Activated naive CD8-positive, alpha-beta T cell (primary cell): ENCODE measurements around the gene MSX1.
A peak's percentile ranks its signal among the peaks of the same experiment; 100 is the strongest.

Experiments used
- H3K27ac Mint-ChIP-seq: one replicate; pipeline ENCODE4 v1.8.0; 2021; ENCODE audit warnings: mixed read lengths
- H3K27me3 Mint-ChIP-seq: one replicate; pipeline ENCODE4 v1.8.0; 2021; ENCODE audit warnings: mixed read lengths
- H3K36me3 Mint-ChIP-seq: one replicate; pipeline ENCODE4 v1.8.0; 2021; ENCODE audit warnings: mixed read lengths
- H3K4me1 Mint-ChIP-seq: one replicate; pipeline ENCODE4 v1.8.0; 2021; ENCODE audit warnings: low read depth, mixed read lengths
- H3K4me3 Mint-ChIP-seq: one replicate; pipeline ENCODE4 v1.8.0; 2021; ENCODE audit warnings: mild to moderate bottlenecking, mixed read lengths
- H3K9me3 Mint-ChIP-seq: one replicate; pipeline ENCODE4 v1.8.0; 2021; ENCODE audit warnings: low read depth, mixed read lengths

MSX1 gene

GRCh38 chr4:4868758-4869723 is 9.6 kb downstream of the MSX1 start:
- no peak overlapping the region for H3K4me3 Mint-ChIP-seq
- no peak overlapping the region for H3K27ac Mint-ChIP-seq

GRCh38 chr4:4869731-4870571 is 10.5 kb downstream of the MSX1 start:
- no peaks in the 10 kb centered on the region for H3K9me3 Mint-ChIP-seq
- H3K4me3 Mint-ChIP-seq = no peak overlapping the region
- H3K27me3 Mint-ChIP-seq = peaks cover 59% of the 10 kb centered on the region
- no peaks in the 10 kb centered on the region for H3K36me3 Mint-ChIP-seq
- peaks cover 30% of the 10 kb centered on the region for H3K4me1 Mint-ChIP-seq
- peak overlapping the region; percentile 37 for H3K27ac Mint-ChIP-seq

More at GRCh38 chr4:4868758-4869723, 9.6 kb downstream of the MSX1 start:
- Mint-ChIP-seq H3K4me1 (peaks cover 32% of the 10 kb centered on the region), H3K9me3 (no peaks in the 10 kb centered on the region), H3K36me3 (no peaks in the 10 kb centered on the region), H3K27me3 (peaks cover 56% of the 10 kb centered on the region)

- Mint-ChIP-seq H3K27me3 (peaks cover 60% of the 10 kb centered on the region), H3K9me3 (no peaks in the 10 kb centered on the region), H3K27ac (peak overlapping the region; percentile 22), H3K4me1 (peaks cover 27% of the 10 kb centered on the region), H3K36me3 (no peaks in the 10 kb centered on the region), H3K4me3 (no peak overlapping the region)
Observed at GRCh38 chr4:4870576-4871241, 11.2 kb downstream of the MSX1 start.

- H3K9me3 Mint-ChIP-seq = no peaks in the 10 kb centered on the region
- no peaks in the 10 kb centered on the region for H3K36me3 Mint-ChIP-seq
- H3K27me3 Mint-ChIP-seq = peaks cover 58% of the 10 kb centered on the region
- H3K27ac Mint-ChIP-seq = no peak overlapping the region
- H3K4me3 Mint-ChIP-seq = no peak overlapping the region
- peaks cover 23% of the 10 kb centered on the region for H3K4me1 Mint-ChIP-seq
Observed at GRCh38 chr4:4871242-4871572, 11.7 kb downstream of the MSX1 start.

GRCh38 chr4:4871573-4872313 is 12.3 kb downstream of the MSX1 start:
- H3K9me3 Mint-ChIP-seq = no peaks in the 10 kb centered on the region
- H3K27me3 Mint-ChIP-seq = peaks cover 54% of the 10 kb centered on the region
- H3K4me1 Mint-ChIP-seq = peaks cover 19% of the 10 kb centered on the region
- peak overlapping the region; percentile 30 for H3K4me3 Mint-ChIP-seq
- no peak overlapping the region for H3K27ac Mint-ChIP-seq
- no peaks in the 10 kb centered on the region for H3K36me3 Mint-ChIP-seq

GRCh38 chr4:4872314-4872903 is 12.9 kb downstream of the MSX1 start:
- Mint-ChIP-seq H3K4me1 (peaks cover 19% of the 10 kb centered on the region), H3K27me3 (peaks cover 56% of the 10 kb centered on the region), H3K36me3 (no peaks in the 10 kb centered on the region), H3K4me3 (no peak overlapping the region), H3K27ac (no peak overlapping the region), H3K9me3 (no peaks in the 10 kb centered on the region)

GRCh38 chr4:4873203-4873602 is 13.7 kb downstream of the MSX1 start:
- Mint-ChIP-seq H3K36me3 (no peaks in the 10 kb centered on the region), H3K27ac (no peak overlapping the region), H3K4me3 (no peak overlapping the region), H3K4me1 (peaks cover 19% of the 10 kb centered on the region), H3K9me3 (no peaks in the 10 kb centered on the region), H3K27me3 (peaks cover 56% of the 10 kb centered on the region)

- Mint-ChIP-seq H3K4me3 (no peak overlapping the region), H3K27ac (no peak overlapping the region), H3K9me3 (no peaks in the 10 kb centered on the region), H3K27me3 (peaks cover 50% of the 10 kb centered on the region), H3K4me1 (peaks cover 17% of the 10 kb centered on the region), H3K36me3 (no peaks in the 10 kb centered on the region)
Observed at GRCh38 chr4:4874254-4874653, 14.8 kb downstream of the MSX1 start.

- peaks cover 43% of the 10 kb centered on the region for H3K27me3 Mint-ChIP-seq
- no peak overlapping the region for H3K4me3 Mint-ChIP-seq
- H3K27ac Mint-ChIP-seq = no peak overlapping the region
- H3K4me1 Mint-ChIP-seq = peaks cover 13% of the 10 kb centered on the region
- H3K36me3 Mint-ChIP-seq = no peaks in the 10 kb centered on the region
- no peaks in the 10 kb centered on the region for H3K9me3 Mint-ChIP-seq
Observed at GRCh38 chr4:4875147-4875546, 15.7 kb downstream of the MSX1 start.

GRCh38 chr4:4875611-4876010 is 16.1 kb downstream of the MSX1 start:
- no peak overlapping the region for H3K27ac Mint-ChIP-seq
- no peaks in the 10 kb centered on the region for H3K9me3 Mint-ChIP-seq
- no peaks in the 10 kb centered on the region for H3K36me3 Mint-ChIP-seq
- H3K4me1 Mint-ChIP-seq = peaks cover 13% of the 10 kb centered on the region
- H3K4me3 Mint-ChIP-seq = no peak overlapping the region
- peaks cover 39% of the 10 kb centered on the region for H3K27me3 Mint-ChIP-seq

- Mint-ChIP-seq H3K36me3 (no peaks in the 10 kb centered on the region), H3K27me3 (peaks cover 31% of the 10 kb centered on the region), H3K9me3 (no peaks in the 10 kb centered on the region), H3K4me3 (no peak overlapping the region), H3K27ac (no peak overlapping the region), H3K4me1 (peaks cover 3% of the 10 kb centered on the region)
Observed at GRCh38 chr4:4876945-4877661, 17.6 kb downstream of the MSX1 start.

- peaks cover 11% of the 10 kb centered on the region for H3K27me3 Mint-ChIP-seq
- no peaks in the 10 kb centered on the region for H3K9me3 Mint-ChIP-seq
- H3K36me3 Mint-ChIP-seq = no peaks in the 10 kb centered on the region
- H3K27ac Mint-ChIP-seq = no peak overlapping the region
- H3K4me3 Mint-ChIP-seq = no peak overlapping the region
- H3K4me1 Mint-ChIP-seq = no peaks in the 10 kb centered on the region
Observed at GRCh38 chr4:4880492-4880891, 21.0 kb downstream of the MSX1 start.

GRCh38 chr4:4881432-4881831 is 22.0 kb downstream of the MSX1 start:
- Mint-ChIP-seq H3K27me3 (peaks cover 8% of the 10 kb centered on the region), H3K4me1 (no peaks in the 10 kb centered on the region), H3K9me3 (no peaks in the 10 kb centered on the region), H3K36me3 (no peaks in the 10 kb centered on the region), H3K27ac (no peak overlapping the region), H3K4me3 (no peak overlapping the region)
